ENCODE measurements around the gene APOA4. TPM values are rescaled to one million over a fixed set of nuclear protein-coding genes. Genes with fewer than 3 reads are reported as not detected.
A peak's percentile ranks its signal among the peaks of the same experiment; 100 is the strongest.

APOA4 gene
- total and polyA plus RNA-seq, 9 of the 15 experiments (the other 6 are each of a cell fraction or from before 2014, with no cell fraction given): 0.07 TPM; not detected in 8

DNA sequence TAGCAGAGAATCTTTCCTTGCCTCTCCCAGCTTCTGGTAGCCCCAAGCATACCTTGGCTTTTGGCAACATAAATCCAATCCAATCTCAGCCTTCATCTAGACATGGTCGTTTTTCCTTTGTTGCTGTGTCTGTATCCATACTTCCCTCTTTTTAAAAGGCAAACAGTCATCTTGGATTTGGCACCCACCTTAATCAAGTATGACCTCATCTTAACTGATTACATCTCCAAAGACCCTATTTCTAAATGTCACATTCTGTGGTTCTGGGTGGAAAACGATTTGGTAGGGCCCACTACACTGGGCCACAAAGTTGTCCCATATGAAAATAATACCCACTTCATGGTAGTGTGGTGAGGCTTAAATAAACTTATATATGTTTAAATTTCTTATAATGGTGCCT, 51.2 kb downstream of the APOA4 start (continued):
- TF ChIP-seq, protein P1, sequence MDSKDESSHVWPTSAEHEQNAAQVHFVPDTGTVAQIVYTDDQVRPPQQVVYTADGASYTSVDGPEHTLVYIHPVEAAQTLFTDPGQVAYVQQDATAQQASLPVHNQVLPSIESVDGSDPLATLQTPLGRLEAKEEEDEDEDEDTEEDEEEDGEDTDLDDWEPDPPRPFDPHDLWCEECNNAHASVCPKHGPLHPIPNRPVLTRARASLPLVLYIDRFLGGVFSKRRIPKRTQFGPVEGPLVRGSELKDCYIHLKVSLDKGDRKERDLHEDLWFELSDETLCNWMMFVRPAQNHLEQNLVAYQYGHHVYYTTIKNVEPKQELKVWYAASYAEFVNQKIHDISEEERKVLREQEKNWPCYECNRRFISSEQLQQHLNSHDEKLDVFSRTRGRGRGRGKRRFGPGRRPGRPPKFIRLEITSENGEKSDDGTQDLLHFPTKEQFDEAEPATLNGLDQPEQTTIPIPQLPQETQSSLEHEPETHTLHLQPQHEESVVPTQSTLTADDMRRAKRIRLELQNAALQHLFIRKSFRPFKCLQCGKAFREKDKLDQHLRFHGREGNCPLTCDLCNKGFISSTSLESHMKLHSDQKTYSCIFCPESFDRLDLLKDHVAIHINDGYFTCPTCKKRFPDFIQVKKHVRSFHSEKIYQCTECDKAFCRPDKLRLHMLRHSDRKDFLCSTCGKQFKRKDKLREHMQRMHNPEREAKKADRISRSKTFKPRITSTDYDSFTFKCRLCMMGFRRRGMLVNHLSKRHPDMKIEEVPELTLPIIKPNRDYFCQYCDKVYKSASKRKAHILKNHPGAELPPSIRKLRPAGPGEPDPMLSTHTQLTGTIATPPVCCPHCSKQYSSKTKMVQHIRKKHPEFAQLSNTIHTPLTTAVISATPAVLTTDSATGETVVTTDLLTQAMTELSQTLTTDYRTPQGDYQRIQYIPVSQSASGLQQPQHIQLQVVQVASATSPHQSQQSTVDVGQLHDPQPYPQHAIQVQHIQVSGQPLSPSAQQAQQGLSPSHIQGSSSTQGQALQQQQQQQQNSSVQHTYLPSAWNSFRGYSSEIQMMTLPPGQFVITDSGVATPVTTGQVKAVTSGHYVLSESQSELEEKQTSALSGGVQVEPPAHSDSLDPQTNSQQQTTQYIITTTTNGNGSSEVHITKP (IDR thresholded peaks at IDR 0.05; ENCODE audit: partially characterized antibody): peak; percentile 9
- TF ChIP-seq RBM25 (IDR thresholded peaks at IDR 0.05; ENCODE audit: low read depth, low read length, severe bottlenecking) (no peak), PCBP2 (IDR thresholded peaks at IDR 0.05; ENCODE audit: low read depth, low read length, poor library complexity, severe bottlenecking) (no peak), TEAD4 (IDR thresholded peaks at IDR 0.05; ENCODE audit: low read length) (0 out of 2 replicates have a peak, but pooled peaks have one; percentile 5), TEAD4 (CRISPR knock-in tag; IDR thresholded peaks at IDR 0.05; ENCODE audit: borderline replicate concordance) (no peak), HNRNPUL1 (IDR thresholded peaks at IDR 0.05; ENCODE audit: low read length) (no peak), BCL6 (CRISPR knock-in tag; IDR thresholded peaks at IDR 0.05) (no peak), MEIS2 (IDR thresholded peaks at IDR 0.05; ENCODE audit: partially characterized antibody) (peak; percentile 25)
- TF ChIP-seq, protein P2, sequence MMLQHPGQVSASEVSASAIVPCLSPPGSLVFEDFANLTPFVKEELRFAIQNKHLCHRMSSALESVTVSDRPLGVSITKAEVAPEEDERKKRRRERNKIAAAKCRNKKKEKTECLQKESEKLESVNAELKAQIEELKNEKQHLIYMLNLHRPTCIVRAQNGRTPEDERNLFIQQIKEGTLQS (IDR thresholded peaks at IDR 0.05): peak; percentile 71
- TF ChIP-seq, protein P2 (CRISPR knock-in tag; conservative IDR thresholded peaks at IDR 0.05): no peak
- TF ChIP-seq, protein P3, sequence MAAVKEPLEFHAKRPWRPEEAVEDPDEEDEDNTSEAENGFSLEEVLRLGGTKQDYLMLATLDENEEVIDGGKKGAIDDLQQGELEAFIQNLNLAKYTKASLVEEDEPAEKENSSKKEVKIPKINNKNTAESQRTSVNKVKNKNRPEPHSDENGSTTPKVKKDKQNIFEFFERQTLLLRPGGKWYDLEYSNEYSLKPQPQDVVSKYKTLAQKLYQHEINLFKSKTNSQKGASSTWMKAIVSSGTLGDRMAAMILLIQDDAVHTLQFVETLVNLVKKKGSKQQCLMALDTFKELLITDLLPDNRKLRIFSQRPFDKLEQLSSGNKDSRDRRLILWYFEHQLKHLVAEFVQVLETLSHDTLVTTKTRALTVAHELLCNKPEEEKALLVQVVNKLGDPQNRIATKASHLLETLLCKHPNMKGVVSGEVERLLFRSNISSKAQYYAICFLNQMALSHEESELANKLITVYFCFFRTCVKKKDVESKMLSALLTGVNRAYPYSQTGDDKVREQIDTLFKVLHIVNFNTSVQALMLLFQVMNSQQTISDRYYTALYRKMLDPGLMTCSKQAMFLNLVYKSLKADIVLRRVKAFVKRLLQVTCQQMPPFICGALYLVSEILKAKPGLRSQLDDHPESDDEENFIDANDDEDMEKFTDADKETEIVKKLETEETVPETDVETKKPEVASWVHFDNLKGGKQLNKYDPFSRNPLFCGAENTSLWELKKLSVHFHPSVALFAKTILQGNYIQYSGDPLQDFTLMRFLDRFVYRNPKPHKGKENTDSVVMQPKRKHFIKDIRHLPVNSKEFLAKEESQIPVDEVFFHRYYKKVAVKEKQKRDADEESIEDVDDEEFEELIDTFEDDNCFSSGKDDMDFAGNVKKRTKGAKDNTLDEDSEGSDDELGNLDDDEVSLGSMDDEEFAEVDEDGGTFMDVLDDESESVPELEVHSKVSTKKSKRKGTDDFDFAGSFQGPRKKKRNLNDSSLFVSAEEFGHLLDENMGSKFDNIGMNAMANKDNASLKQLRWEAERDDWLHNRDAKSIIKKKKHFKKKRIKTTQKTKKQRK (IDR thresholded peaks at IDR 0.05; ENCODE audit: borderline replicate concordance, low read depth, low read length): no peak

Other genes with a start within 250 kb of the APOA4 start
- gene BUD13, start 50.3 kb downstream of the APOA4 start, total RNA-seq (2014; rRNA removed): 25.1 and 28.0 TPM in 2 replicates
- gene BUD13, start 50.3 kb downstream of the APOA4 start, total RNA-seq (2014; rRNA removed; fragmentation: Illumina TruSeq; extraction: Trizol): 20.5 and 24.2 TPM in 2 replicates
- gene BUD13, start 50.3 kb downstream of the APOA4 start, total RNA-seq (2015; rRNA removed; fragmentation: Illumina TruSeq; extraction: Trizol): 30.7 and 31.1 TPM in 2 replicates
- gene BUD13, start 50.3 kb downstream of the APOA4 start, total RNA-seq (2021): 19.9 and 22.9 TPM in 2 replicates
- gene BUD13, start 50.3 kb downstream of the APOA4 start, polyA plus RNA-seq (2011; rRNA removed): 23.9 and 27.1 TPM in 2 replicates
- gene BUD13, start 50.3 kb downstream of the APOA4 start, polyA plus RNA-seq (2014; fragmentation: Illumina TruSeq; extraction: Trizol): 32.5 and 34.1 TPM in 2 replicates
- gene BUD13, start 50.3 kb downstream of the APOA4 start, polyA plus RNA-seq (2014; fragmentation: Nextera tagmentation; extraction: Ambion mirVana): 10 to 100 TPM in 1 of 2 experiments, 1 to 10 TPM in 1; 9.5 to 10.6 TPM
- 27.1 and 28.2 TPM in 2 replicates for gene BUD13, start 50.3 kb downstream of the APOA4 start, polyA plus RNA-seq (2014; rRNA removed)
- gene ZPR1, start 35.3 kb downstream of the APOA4 start, total RNA-seq (2014; rRNA removed): 67.0 and 80.2 TPM in 2 replicates
- 94.1 and 104 TPM in 2 replicates for gene ZPR1, start 35.3 kb downstream of the APOA4 start, total RNA-seq (2014; rRNA removed; fragmentation: Illumina TruSeq; extraction: Trizol)
- gene ZPR1, start 35.3 kb downstream of the APOA4 start, total RNA-seq (2015; rRNA removed; fragmentation: Illumina TruSeq; extraction: Trizol): 83.8 and 85.1 TPM in 2 replicates
- 83.8 and 88.6 TPM in 2 replicates for gene ZPR1, start 35.3 kb downstream of the APOA4 start, total RNA-seq (2021)
- 89.3 and 120 TPM in 2 replicates for gene ZPR1, start 35.3 kb downstream of the APOA4 start, polyA plus RNA-seq (2011; rRNA removed)
- 83.9 and 96.8 TPM in 2 replicates for gene ZPR1, start 35.3 kb downstream of the APOA4 start, polyA plus RNA-seq (2014; fragmentation: Illumina TruSeq; extraction: Trizol)
- gene ZPR1, start 35.3 kb downstream of the APOA4 start, polyA plus RNA-seq (2014; fragmentation: Nextera tagmentation; extraction: Ambion mirVana): 10 to 100 TPM; 13.0 to 17.2 TPM
- gene ZPR1, start 35.3 kb downstream of the APOA4 start, polyA plus RNA-seq (2014; rRNA removed): 66.3 and 77.5 TPM in 2 replicates
- not detected in 2 replicates for gene APOA5, start 31.4 kb downstream of the APOA4 start, total RNA-seq (2014; rRNA removed)
- not detected in 2 replicates for gene APOA5, start 31.4 kb downstream of the APOA4 start, total RNA-seq (2014; rRNA removed; fragmentation: Illumina TruSeq; extraction: Trizol)
- gene APOA5, start 31.4 kb downstream of the APOA4 start, total RNA-seq (2015; rRNA removed; fragmentation: Illumina TruSeq; extraction: Trizol): not detected in 2 replicates
- 0.67 TPM in 1 of 2 replicates, not detected in the other for gene APOA5, start 31.4 kb downstream of the APOA4 start, total RNA-seq (2021)
- not detected in 2 replicates for gene APOA5, start 31.4 kb downstream of the APOA4 start, polyA plus RNA-seq (2011; rRNA removed)
- gene APOA5, start 31.4 kb downstream of the APOA4 start, polyA plus RNA-seq (2014; fragmentation: Illumina TruSeq; extraction: Trizol): not detected in 2 replicates
- not detected for gene APOA5, start 31.4 kb downstream of the APOA4 start, polyA plus RNA-seq (2014; fragmentation: Nextera tagmentation; extraction: Ambion mirVana)
- gene APOA5, start 31.4 kb downstream of the APOA4 start, polyA plus RNA-seq (2014; rRNA removed): not detected in 2 replicates
- not detected in 2 replicates for gene APOC3, start 6.6 kb upstream of the APOA4 start, total RNA-seq (2014; rRNA removed)
- not detected in 2 replicates for gene APOC3, start 6.6 kb upstream of the APOA4 start, total RNA-seq (2014; rRNA removed; fragmentation: Illumina TruSeq; extraction: Trizol)
- not detected in 2 replicates for gene APOC3, start 6.6 kb upstream of the APOA4 start, total RNA-seq (2015; rRNA removed; fragmentation: Illumina TruSeq; extraction: Trizol)
- 1.1 and 1.7 TPM in 2 replicates for gene APOC3, start 6.6 kb upstream of the APOA4 start, total RNA-seq (2021)
- gene APOC3, start 6.6 kb upstream of the APOA4 start, polyA plus RNA-seq (2011; rRNA removed): not detected in 2 replicates
- gene APOC3, start 6.6 kb upstream of the APOA4 start, polyA plus RNA-seq (2014; fragmentation: Illumina TruSeq; extraction: Trizol): not detected in 2 replicates
- gene APOC3, start 6.6 kb upstream of the APOA4 start, polyA plus RNA-seq (2014; fragmentation: Nextera tagmentation; extraction: Ambion mirVana): not detected
- not detected in 2 replicates for gene APOC3, start 6.6 kb upstream of the APOA4 start, polyA plus RNA-seq (2014; rRNA removed)
- gene APOA1, start 14.3 kb upstream of the APOA4 start, total RNA-seq (2014; rRNA removed): not detected in 2 replicates
- gene APOA1, start 14.3 kb upstream of the APOA4 start, total RNA-seq (2014; rRNA removed; fragmentation: Illumina TruSeq; extraction: Trizol): not detected in 2 replicates
- not detected in 2 replicates for gene APOA1, start 14.3 kb upstream of the APOA4 start, total RNA-seq (2015; rRNA removed; fragmentation: Illumina TruSeq; extraction: Trizol)
- gene APOA1, start 14.3 kb upstream of the APOA4 start, total RNA-seq (2021): 1.8 TPM in 2 replicates
- not detected in 2 replicates for gene APOA1, start 14.3 kb upstream of the APOA4 start, polyA plus RNA-seq (2011; rRNA removed)
- gene APOA1, start 14.3 kb upstream of the APOA4 start, polyA plus RNA-seq (2014; fragmentation: Illumina TruSeq; extraction: Trizol): not detected in 2 replicates
- not detected for gene APOA1, start 14.3 kb upstream of the APOA4 start, polyA plus RNA-seq (2014; fragmentation: Nextera tagmentation; extraction: Ambion mirVana)
- not detected in 2 replicates for gene APOA1, start 14.3 kb upstream of the APOA4 start, polyA plus RNA-seq (2014; rRNA removed)